Activated CD4-positive, alpha-beta memory T cell treated with anti-CD3 and anti-CD28 coated beads, Interleukin-2, amount 10 ng/mL, durations not matched to agents 7 days and 5 days (primary cell): ENCODE data around the gene FTCD. TPM values are rescaled to one million over a fixed set of nuclear protein-coding genes. Genes with fewer than 3 reads are reported as not detected.
"Not testable (repeated sequence)": the region's sequence is repeated elsewhere in the genome, so short reads cannot be mapped to it uniquely, and the experiment has no call there.

Experiments
- CTCF ChIA-PET: fragments of 350-600 bp; sonication (Branson Sonifier 250); formaldehyde crosslinking; loops from one replicate; lab custom pipeline; 2021; ENCODE audit warnings: antibody characterized with exemption, inconsistent platforms; lab: Charles Lee
- POLR2A ChIA-PET: fragments of 350-600 bp; sonication (Branson Sonifier 250); formaldehyde crosslinking; loops from one replicate; lab custom pipeline; 2021; ENCODE audit warnings: antibody characterized with exemption; lab: Charles Lee
- DNase-seq: peaks from one replicate; pipeline ENCODE4 v3.0.0-alpha.2; 2020
- H3K27ac Mint-ChIP-seq: one replicate; pipeline ENCODE4 v1.8.0; 2021; ENCODE audit warnings: mild to moderate bottlenecking, mixed read lengths
- H3K27me3 Mint-ChIP-seq: one replicate; pipeline ENCODE4 v1.8.0; 2021; ENCODE audit warnings: mixed read lengths
- H3K36me3 Mint-ChIP-seq: one replicate; pipeline ENCODE4 v1.8.0; 2021; ENCODE audit warnings: low read depth, mixed read lengths
- H3K4me1 Mint-ChIP-seq: one replicate; pipeline ENCODE4 v1.8.0; 2021; ENCODE audit warnings: mixed read lengths
- H3K4me3 Mint-ChIP-seq: one replicate; pipeline ENCODE4 v1.8.0; 2021; ENCODE audit warnings: mild to moderate bottlenecking, mixed read lengths
- H3K9me3 Mint-ChIP-seq: one replicate; pipeline ENCODE4 v1.8.0; 2021; ENCODE audit warnings: mixed read lengths
- total RNA-seq, 2 experiments: library from RNA; stranded (reverse); gene quantifications; one replicate each; pipeline ENCODE4 v1.2.3, GENCODE V29; 2021

The FTCD gene, protein sequence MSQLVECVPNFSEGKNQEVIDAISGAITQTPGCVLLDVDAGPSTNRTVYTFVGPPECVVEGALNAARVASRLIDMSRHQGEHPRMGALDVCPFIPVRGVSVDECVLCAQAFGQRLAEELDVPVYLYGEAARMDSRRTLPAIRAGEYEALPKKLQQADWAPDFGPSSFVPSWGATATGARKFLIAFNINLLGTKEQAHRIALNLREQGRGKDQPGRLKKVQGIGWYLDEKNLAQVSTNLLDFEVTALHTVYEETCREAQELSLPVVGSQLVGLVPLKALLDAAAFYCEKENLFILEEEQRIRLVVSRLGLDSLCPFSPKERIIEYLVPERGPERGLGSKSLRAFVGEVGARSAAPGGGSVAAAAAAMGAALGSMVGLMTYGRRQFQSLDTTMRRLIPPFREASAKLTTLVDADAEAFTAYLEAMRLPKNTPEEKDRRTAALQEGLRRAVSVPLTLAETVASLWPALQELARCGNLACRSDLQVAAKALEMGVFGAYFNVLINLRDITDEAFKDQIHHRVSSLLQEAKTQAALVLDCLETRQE
- under 1 TPM in 1 of 2 experiments, not detected in 1; 0.18 TPM for total RNA-seq

DNA sequence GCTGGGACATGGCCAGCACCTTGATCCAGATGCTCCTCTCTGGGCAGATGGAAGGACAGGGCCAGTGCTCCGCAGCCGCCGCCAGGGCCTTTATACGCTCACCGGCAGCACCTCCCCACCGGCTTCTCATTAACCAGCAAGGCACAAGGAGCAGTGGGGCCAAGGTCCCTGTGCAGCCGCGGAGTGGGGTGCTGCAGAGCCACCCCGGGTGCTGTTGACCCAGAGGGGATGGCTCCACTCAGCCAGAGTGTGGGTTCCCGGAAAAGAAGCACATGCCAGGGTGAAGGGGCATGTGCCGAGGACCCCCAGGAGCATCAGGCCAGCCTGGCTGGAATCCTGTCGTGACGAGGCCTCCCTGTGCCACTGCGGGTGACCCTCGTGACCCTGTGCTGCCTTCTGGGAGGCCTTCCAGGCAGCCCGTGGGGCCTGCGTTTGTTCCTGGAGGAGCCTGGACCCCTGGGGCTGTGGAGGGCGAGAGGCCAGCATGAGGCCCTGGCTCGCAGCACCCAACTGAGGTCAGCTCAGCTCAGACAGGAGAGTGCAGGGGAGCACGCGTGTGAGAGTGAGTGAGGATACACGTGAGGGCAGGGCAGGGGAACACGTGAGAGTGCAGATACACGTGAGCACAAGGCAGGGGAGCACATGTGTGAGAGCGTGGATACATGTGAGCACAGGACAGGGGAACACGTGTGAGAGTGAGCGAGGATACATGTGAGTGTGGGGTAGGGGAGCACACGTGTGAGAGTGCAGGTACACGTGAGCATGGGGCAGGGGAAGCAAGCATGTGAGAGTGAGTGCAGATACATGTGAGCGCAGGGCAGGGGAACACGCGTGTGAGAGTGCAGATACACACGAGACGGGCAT lies at the start of gene FTCD:
FTCD (minus strand) TSS at position 66 of the 864 bp plus-strand sequence; CDS start at position 10, 56 bp downstream.
- Mint-ChIP-seq H3K9me3 (no peaks in the 10 kb centered on the region), H3K27ac (no peak within 1 kb of the TSS), H3K4me3 (no peak within 1 kb of the TSS), H3K4me1 (no peaks in the 10 kb centered on the region), H3K27me3 (no peaks in the 10 kb centered on the region), H3K36me3 (no peaks in the 10 kb centered on the region)
- ChIA-PET CTCF (no interaction called here), POLR2A (no interaction called here)
- peak; percentile 14 for DNase-seq

- no peak overlapping the region for H3K4me3 Mint-ChIP-seq
- DNase-seq = no peak
- H3K9me3 Mint-ChIP-seq = no peaks in the 10 kb centered on the region
- no peaks in the 10 kb centered on the region for H3K27me3 Mint-ChIP-seq
- H3K36me3 Mint-ChIP-seq = peaks cover 19% of the 10 kb centered on the region
- ChIA-PET CTCF (no interaction called here), POLR2A (no interaction called here)
- no peak overlapping the region for H3K27ac Mint-ChIP-seq
- H3K4me1 Mint-ChIP-seq = no peaks in the 10 kb centered on the region
Measured at GRCh38 chr21:46205166-46205565, 49.8 kb upstream of the FTCD start.

- Mint-ChIP-seq H3K4me3 (no peak overlapping the region), H3K27me3 (no peaks in the 10 kb centered on the region)
Measured at GRCh38 chr21:46203203-46203600, 47.8 kb upstream of the FTCD start.

GRCh38 chr21:46202592-46203202 lies 47.3 kb upstream of the FTCD start:
- H3K27ac Mint-ChIP-seq = no peak overlapping the region
- H3K4me3 Mint-ChIP-seq = no peak overlapping the region
- ChIA-PET CTCF (no interaction called here), POLR2A (no interaction called here)
- no peaks in the 10 kb centered on the region for H3K9me3 Mint-ChIP-seq
- DNase-seq = no peak
- no peaks in the 10 kb centered on the region for H3K27me3 Mint-ChIP-seq
- H3K36me3 Mint-ChIP-seq = peaks cover 29% of the 10 kb centered on the region
- H3K4me1 Mint-ChIP-seq = no peaks in the 10 kb centered on the region

More at GRCh38 chr21:46203203-46203600, 47.8 kb upstream of the FTCD start:
- ChIA-PET POLR2A (no interaction called here), CTCF (no interaction called here)
- Mint-ChIP-seq H3K36me3 (peaks cover 28% of the 10 kb centered on the region), H3K27ac (no peak overlapping the region), H3K4me1 (no peaks in the 10 kb centered on the region), H3K9me3 (no peaks in the 10 kb centered on the region)
- DNase-seq = no peak

DNA sequence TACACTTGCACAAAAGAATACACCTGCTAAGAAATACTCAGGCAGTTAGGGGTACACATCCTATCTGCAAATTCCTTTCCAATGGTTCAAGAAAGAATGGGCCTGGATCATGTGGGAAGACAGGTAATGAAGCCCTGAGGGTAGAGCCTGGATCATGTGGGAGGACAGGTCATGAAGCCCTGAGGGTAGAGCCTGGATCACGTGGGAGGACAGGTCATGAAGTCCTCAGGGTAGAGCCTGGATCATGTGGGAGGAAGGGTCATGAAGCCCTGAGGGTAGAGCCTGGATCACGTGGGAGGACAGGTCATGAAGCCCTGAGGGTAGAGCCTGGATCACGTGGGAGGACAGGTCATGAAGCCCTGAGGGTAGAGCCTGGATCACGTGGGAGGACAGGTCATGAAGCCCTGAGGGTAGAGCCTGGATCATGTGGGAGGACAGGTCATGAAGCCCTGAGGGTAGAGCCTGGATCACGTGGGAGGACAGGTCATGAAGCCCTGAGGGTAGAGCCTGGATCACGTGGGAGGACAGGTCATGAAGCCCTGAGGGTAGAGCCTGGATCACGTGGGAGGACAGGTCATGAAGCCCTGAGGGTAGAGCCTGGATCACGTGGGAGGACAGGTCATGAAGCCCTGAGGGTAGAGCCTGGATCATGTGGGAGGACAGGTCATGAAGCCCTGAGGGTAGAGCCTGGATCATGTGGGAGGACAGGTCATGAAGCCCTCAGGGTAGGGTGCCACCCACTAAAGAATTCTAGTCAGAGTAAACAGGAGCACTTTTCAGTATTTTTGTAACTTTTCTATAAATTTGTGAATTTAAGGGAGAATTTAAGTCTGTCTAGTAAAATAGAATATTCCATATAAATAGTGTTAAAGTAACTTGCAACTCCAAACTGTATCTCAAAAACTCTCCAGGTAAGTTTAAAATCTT lies 45.8 kb upstream of the FTCD start:
- H3K9me3 Mint-ChIP-seq, H3K27me3 Mint-ChIP-seq, H3K27ac Mint-ChIP-seq, DNase-seq, POLR2A ChIA-PET, CTCF ChIA-PET, H3K4me1 Mint-ChIP-seq, H3K4me3 Mint-ChIP-seq: not testable (repeated sequence)
- peaks cover 32% of the 10 kb centered on the region for H3K36me3 Mint-ChIP-seq

DNA sequence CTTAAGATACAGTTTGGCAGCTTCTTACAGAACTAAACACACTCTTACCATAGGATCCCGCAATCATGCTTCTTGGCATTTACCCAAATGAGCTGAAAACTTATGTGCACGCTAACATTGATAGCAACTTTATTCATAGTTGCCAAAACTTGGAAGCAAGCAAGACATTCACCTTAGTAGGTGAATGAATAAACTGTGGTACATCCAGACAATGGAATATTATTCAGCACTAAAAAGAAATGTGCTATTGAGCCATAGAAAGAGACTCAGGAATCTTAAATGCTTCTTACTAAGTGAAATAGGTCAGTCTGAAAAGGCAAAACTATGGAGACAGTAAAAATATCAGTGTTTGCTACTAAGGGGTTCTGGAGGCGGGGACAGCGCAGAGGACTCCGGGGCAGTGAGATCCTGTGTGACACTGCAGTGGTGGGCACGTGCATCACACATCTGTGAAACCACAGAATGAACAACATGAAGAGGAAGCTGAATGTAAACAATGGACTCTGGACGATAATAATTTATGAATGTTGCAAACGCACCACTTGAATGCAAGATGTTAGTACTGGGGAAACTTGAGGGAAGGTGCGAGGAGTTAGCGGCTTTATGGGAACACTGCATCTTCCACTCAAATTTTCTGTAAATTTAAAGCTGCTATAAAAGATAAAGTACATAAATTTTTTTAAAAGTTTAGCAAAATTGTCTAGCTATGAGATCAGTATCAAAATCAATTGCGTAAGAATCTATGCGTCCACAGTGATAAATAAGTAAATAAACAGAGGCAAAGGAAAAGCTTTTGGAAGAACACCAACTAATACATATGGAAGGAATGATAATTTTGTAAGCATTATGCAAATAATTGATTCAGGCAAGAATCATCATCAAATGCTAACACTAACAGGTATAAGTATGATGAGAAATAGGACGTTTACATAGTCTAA lies 44.3 kb upstream of the FTCD start:
- peaks cover 31% of the 10 kb centered on the region for H3K36me3 Mint-ChIP-seq
- CTCF ChIA-PET = no interaction called here
- H3K27ac Mint-ChIP-seq = no peak overlapping the region

DNA sequence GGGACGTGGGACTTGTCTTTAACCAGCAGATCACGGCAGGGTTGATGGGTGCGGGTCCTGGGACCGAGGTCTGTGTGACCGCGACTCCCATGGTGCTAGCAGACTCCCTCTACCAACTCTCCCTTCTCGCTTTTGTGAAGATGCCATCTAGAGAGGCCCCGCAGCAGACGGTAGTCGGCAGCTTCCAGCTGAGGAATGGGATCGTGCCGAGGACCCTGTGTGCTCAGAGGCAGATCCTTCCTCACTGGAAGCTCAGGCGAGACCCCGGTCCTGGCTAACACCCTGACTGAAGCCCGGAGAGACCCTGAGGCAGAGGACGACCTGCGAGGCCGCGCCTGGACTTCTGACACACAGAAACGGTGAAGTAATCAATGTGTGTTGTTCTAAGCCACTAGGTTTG lies 41.4 kb upstream of the FTCD start:
- Mint-ChIP-seq H3K27me3 (no peaks in the 10 kb centered on the region), H3K27ac (no peak overlapping the region), H3K9me3 (peaks cover 4% of the 10 kb centered on the region), H3K4me3 (no peak overlapping the region), H3K36me3 (peaks cover 42% of the 10 kb centered on the region), H3K4me1 (no peaks in the 10 kb centered on the region)
- POLR2A ChIA-PET = no interaction called here
- CTCF ChIA-PET = no interaction called here
- peak; percentile 7 for DNase-seq

More for the DNA sequence above, 44.3 kb upstream of the FTCD start:
- Mint-ChIP-seq H3K27me3 (no peaks in the 10 kb centered on the region), H3K9me3 (no peaks in the 10 kb centered on the region), H3K4me3 (no peak overlapping the region), H3K4me1 (no peaks in the 10 kb centered on the region)
- POLR2A ChIA-PET = no interaction called here
- DNase-seq = no peak

DNA sequence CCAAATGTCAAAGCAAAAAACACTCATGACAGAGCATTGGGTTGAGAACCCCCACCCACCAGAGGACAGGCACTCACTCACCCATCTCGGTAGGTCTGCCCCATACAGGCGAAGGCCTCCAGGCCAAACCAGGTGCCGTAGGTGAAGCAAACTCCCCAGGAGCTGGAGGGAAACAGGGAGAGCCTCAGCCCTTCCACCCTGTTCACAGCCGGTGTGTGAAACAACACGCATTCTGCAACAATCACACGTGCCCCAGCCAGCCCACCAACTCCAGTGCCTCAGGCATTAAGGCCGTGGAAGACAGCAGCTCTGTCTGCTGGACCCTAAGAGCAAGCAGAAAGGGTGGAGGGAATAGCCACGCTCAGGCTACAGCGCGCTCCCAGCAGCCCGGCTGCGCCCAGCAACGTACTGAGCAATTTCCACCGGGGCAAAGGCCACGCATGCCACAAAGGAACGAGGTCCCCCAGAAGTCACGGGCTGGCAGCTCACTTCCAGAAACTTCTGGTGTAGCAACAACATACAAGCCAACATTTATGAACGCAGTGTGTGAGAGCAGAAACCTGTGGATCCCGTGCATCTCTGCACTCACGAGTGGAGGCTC lies 40.3 kb upstream of the FTCD start:
- Mint-ChIP-seq H3K36me3 (peaks cover 40% of the 10 kb centered on the region), H3K27ac (no peak overlapping the region), H3K27me3 (no peaks in the 10 kb centered on the region), H3K4me3 (no peak overlapping the region), H3K9me3 (peaks cover 4% of the 10 kb centered on the region), H3K4me1 (no peaks in the 10 kb centered on the region)
- POLR2A ChIA-PET = no interaction called here
- CTCF ChIA-PET = no interaction called here
- no peak for DNase-seq

GRCh38 chr21:46194374-46195334 lies 39.3 kb upstream of the FTCD start:
- Mint-ChIP-seq H3K9me3 (peaks cover 4% of the 10 kb centered on the region), H3K4me1 (no peaks in the 10 kb centered on the region), H3K36me3 (peaks cover 32% of the 10 kb centered on the region), H3K4me3 (no peak overlapping the region), H3K27me3 (no peaks in the 10 kb centered on the region), H3K27ac (no peak overlapping the region)
- ChIA-PET POLR2A (no interaction called here), CTCF (no interaction called here)
- DNase-seq = no peak

DNA sequence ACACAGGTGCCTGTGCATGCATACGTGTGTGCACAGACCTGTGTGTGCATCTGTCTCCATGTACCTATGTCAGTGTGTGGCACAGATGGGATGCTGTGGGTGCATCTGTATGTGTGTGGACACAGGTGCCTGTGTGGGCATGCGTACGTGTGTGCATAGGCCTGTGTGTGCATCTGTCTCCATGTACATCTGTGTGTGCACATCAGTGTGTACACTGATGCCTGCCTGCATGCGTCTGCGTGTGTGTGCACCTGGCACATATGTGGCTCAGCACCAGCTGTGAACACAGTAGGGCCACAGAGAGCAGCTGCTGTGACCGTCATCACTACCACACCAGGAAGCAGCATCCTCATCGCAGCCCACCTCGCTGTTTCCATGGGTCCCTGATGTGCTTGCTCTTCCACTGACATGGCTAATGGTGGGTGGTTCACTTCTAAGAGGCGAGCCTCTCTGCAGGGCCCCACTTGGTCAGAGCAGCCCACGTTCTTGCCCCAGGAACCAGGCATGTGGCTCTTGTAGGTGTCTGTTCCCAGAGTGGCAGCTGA lies 38.5 kb upstream of the FTCD start:
- Mint-ChIP-seq H3K4me3 (no peak overlapping the region), H3K9me3 (peaks cover 4% of the 10 kb centered on the region), H3K36me3 (peaks cover 24% of the 10 kb centered on the region), H3K27me3 (no peaks in the 10 kb centered on the region), H3K4me1 (no peaks in the 10 kb centered on the region), H3K27ac (no peak overlapping the region)
- DNase-seq = peak; percentile 2
- ChIA-PET POLR2A (no interaction called here), CTCF (no interaction called here)
